ENCODE data around the gene FOXP1. TPM values are rescaled to one million over a fixed set of nuclear protein-coding genes. Genes with fewer than 3 reads are reported as not detected.

Gene FOXP1
- total and polyA plus RNA-seq, 7 experiments from 2014 or later: 104 to 537 (median 444) TPM

GRCh38 chr3:71585131-71585530, 1.6 kb upstream of the FOXP1 start:
- ChIA-PET POLR2A (interaction anchor here (0.7 to 1.8 kb wide), 3 partner anchors 43 to 1034 kb away, joined by 3 to 7 read pairs (median 3); no protein-coding TSS in a partner anchor), CTCF (interaction anchor here (0.6 to 4.6 kb wide), 4 partner anchors 143 to 1035 kb away, joined by 3 to 46 read pairs (median 3); no protein-coding TSS in a partner anchor)
- DNase-seq: peak in 6 of 9 donors; percentile 17 to 34 (median 27)
- no peaks in the 10 kb centered on the region for H3K9me3 ChIP-seq (ENCODE audit: control insufficient read depth in 2 of 3, low read length in 3 of 3)
- Mint-ChIP-seq H3K9me3 (peaks cover 0 to 3% (median 0%) of the 10 kb centered on the region in 11 donors), H3K27ac (peak overlapping the region; percentile 94 to 99 (median 98)), H3K36me3 (peaks cover 0 to 2% (median 0%) of the 10 kb centered on the region in 5 donors), H3K4me1 (peaks cover 12 to 32% (median 29%) of the 10 kb centered on the region in 7 donors), H3K27me3 (peaks cover 0 to 28% (median 0%) of the 10 kb centered on the region in 5 donors), H3K4me3 (peak overlapping the region; percentile 93 to 99 (median 98))
- peaks cover 7 to 16% of the 10 kb centered on the region in 2 donors for H3K4me1 ChIP-seq (ENCODE audit: control insufficient read depth in 2 of 2, insufficient read depth in 2 of 2, low read length in 2 of 2)
- H3K36me3 ChIP-seq (ENCODE audit: control insufficient read depth in 2 of 3, insufficient read depth in 3 of 3, low read length in 3 of 3): peaks cover 0 to 9% (median 0%) of the 10 kb centered on the region in 3 experiments
- H3K27me3 ChIP-seq (ENCODE audit: control insufficient read depth in 2 of 2, insufficient read depth in 2 of 2, low read length in 2 of 2): no peaks in the 10 kb centered on the region
- peak overlapping the region; percentile 85 for H3K27ac ChIP-seq (ENCODE audit: low read depth, low read length)
- intact Hi-C loops (cut with micrococcal nuclease): loop anchor here (1.0 to 10.0 kb wide), 9 partner anchors 138 to 1490 kb away; partner anchors contain the start of gene RYBP (in 2 of the 2)
- peak overlapping the region; percentile 73 for H3K4me3 ChIP-seq (ENCODE audit: low read length)
- no peak for ATAC-seq

- Histone ChIP-seq H3K4me3 (ENCODE audit: low read length) (peak overlapping the region; percentile 73), H3K27me3 (ENCODE audit: control insufficient read depth in 2 of 2, insufficient read depth in 2 of 2, low read length in 2 of 2) (no peaks in the 10 kb centered on the region), H3K9me3 (ENCODE audit: control insufficient read depth in 2 of 3, low read length in 3 of 3) (no peaks in the 10 kb centered on the region), H3K4me1 (ENCODE audit: control insufficient read depth in 2 of 2, insufficient read depth in 2 of 2, low read length in 2 of 2) (peaks cover 7 to 16% of the 10 kb centered on the region in 2 donors), H3K27ac (ENCODE audit: low read depth, low read length) (peak overlapping the region; percentile 85), H3K36me3 (ENCODE audit: control insufficient read depth in 2 of 3, insufficient read depth in 3 of 3, low read length in 3 of 3) (peaks cover 0 to 9% (median 0%) of the 10 kb centered on the region in 3 experiments)
- ChIA-PET POLR2A (interaction anchor here (0.6 to 1.8 kb wide), 4 partner anchors 11 to 98 kb away, joined by 3 to 7 read pairs (median 3); no protein-coding TSS in a partner anchor), CTCF (interaction anchor here (0.6 to 4.6 kb wide), 4 partner anchors 129 to 1035 kb away, joined by 3 to 46 read pairs (median 6); no protein-coding TSS in a partner anchor)
- H3K4me3 Mint-ChIP-seq: peak overlapping the region; percentile 93 to 99 (median 98)
- peak; percentile 17 to 54 (median 49) for DNase-seq
- peaks cover 12 to 38% (median 33%) of the 10 kb centered on the region in 7 donors for H3K4me1 Mint-ChIP-seq
- H3K27me3 Mint-ChIP-seq: peaks cover 0 to 34% (median 0%) of the 10 kb centered on the region in 5 donors
- peak; percentile 19 for ATAC-seq
- peak overlapping the region; percentile 94 to 99 (median 98) for H3K27ac Mint-ChIP-seq
- no peaks in the 10 kb centered on the region for H3K36me3 Mint-ChIP-seq
- H3K9me3 Mint-ChIP-seq: peaks cover 0 to 3% (median 0%) of the 10 kb centered on the region in 11 donors
- intact Hi-C loops (cut with micrococcal nuclease): loop anchor here (1.0 to 10.0 kb wide), 19 partner anchors 72 to 1490 kb away; partner anchors contain the start of genes RYBP (in 2 of the 2) and PPP4R2 (in 1 of the 2)
These were observed 975 bp upstream of the FOXP1 start for GRCh38 chr3:71584394-71585011.

GRCh38 chr3:71582612-71583565, 639 bp downstream of the FOXP1 start:
- peaks cover 12 to 50% (median 38%) of the 10 kb centered on the region in 7 donors for H3K4me1 Mint-ChIP-seq
- Histone ChIP-seq H3K4me3 (ENCODE audit: low read length) (peak overlapping the region; percentile 76), H3K4me1 (ENCODE audit: control insufficient read depth in 2 of 2, insufficient read depth in 2 of 2, low read length in 2 of 2) (peaks cover 7 to 16% of the 10 kb centered on the region in 2 donors), H3K27me3 (ENCODE audit: control insufficient read depth in 2 of 2, insufficient read depth in 2 of 2, low read length in 2 of 2) (no peaks in the 10 kb centered on the region), H3K27ac (ENCODE audit: low read depth, low read length) (peak overlapping the region; percentile 85), H3K9me3 (ENCODE audit: control insufficient read depth in 2 of 3, low read length in 3 of 3) (no peaks in the 10 kb centered on the region), H3K36me3 (ENCODE audit: control insufficient read depth in 2 of 3, insufficient read depth in 3 of 3, low read length in 3 of 3) (peaks cover 0 to 9% (median 0%) of the 10 kb centered on the region in 3 experiments)
- intact Hi-C loops (cut with micrococcal nuclease): loop anchor here (1.0 to 10.0 kb wide), 12 partner anchors 71 to 1488 kb away; partner anchors contain the start of genes RYBP (in 2 of the 2) and PPP4R2 (in 1 of the 2)
- ChIA-PET CTCF (interaction anchor here (0.5 to 1.4 kb wide), 3 partner anchors 122 to 572 kb away, joined by 3 to 4 read pairs (median 3); no protein-coding TSS in a partner anchor), POLR2A (interaction anchor here (1.0 to 2.2 kb wide), 11 partner anchors 9 to 522 kb away, joined by 3 to 6 read pairs (median 4); no protein-coding TSS in a partner anchor)
- DNase-seq (peak; percentile 47 to 78 (median 59)), ATAC-seq (peak; percentile 59)
- H3K27ac Mint-ChIP-seq: peak overlapping the region; percentile 90 to 99 (median 97)
- peaks cover 0 to 3% (median 0%) of the 10 kb centered on the region in 11 donors for H3K9me3 Mint-ChIP-seq
- H3K36me3 Mint-ChIP-seq: no peaks in the 10 kb centered on the region
- peak overlapping the region; percentile 92 to 99 (median 96) for H3K4me3 Mint-ChIP-seq
- peaks cover 0 to 40% (median 0%) of the 10 kb centered on the region in 5 donors for H3K27me3 Mint-ChIP-seq

GRCh38 chr3:71582036-71582611, 1.4 kb downstream of the FOXP1 start:
- peaks cover 0 to 9% (median 0%) of the 10 kb centered on the region in 3 experiments for H3K36me3 ChIP-seq (ENCODE audit: control insufficient read depth in 2 of 3, insufficient read depth in 3 of 3, low read length in 3 of 3)
- CTCF ChIA-PET: interaction anchor here (0.5 to 1.4 kb wide), 2 partner anchors 123 to 138 kb away, joined by 3 to 4 read pairs; no protein-coding TSS in a partner anchor
- no peak for ATAC-seq

GRCh38 chr3:71581457-71582035, 2.0 kb downstream of the FOXP1 start:
- H3K9me3 ChIP-seq (ENCODE audit: control insufficient read depth in 2 of 3, low read length in 3 of 3): no peaks in the 10 kb centered on the region
- intact Hi-C loops (cut with micrococcal nuclease): loop anchor here (1.0 to 10.0 kb wide), 10 partner anchors 69 to 1487 kb away; partner anchors contain the start of genes RYBP (in 2 of the 2) and PPP4R2 (in 1 of the 2)
- H3K36me3 ChIP-seq (ENCODE audit: control insufficient read depth in 2 of 3, insufficient read depth in 3 of 3, low read length in 3 of 3): peaks cover 0 to 9% (median 0%) of the 10 kb centered on the region in 3 experiments
- peaks cover 7 to 16% of the 10 kb centered on the region in 2 donors for H3K4me1 ChIP-seq (ENCODE audit: control insufficient read depth in 2 of 2, insufficient read depth in 2 of 2, low read length in 2 of 2)
- Mint-ChIP-seq H3K36me3 (peaks cover 0 to 3% (median 0%) of the 10 kb centered on the region in 5 donors), H3K27me3 (peaks cover 0 to 42% (median 0%) of the 10 kb centered on the region in 5 donors), H3K4me1 (peaks cover 12 to 57% (median 46%) of the 10 kb centered on the region in 7 donors), H3K9me3 (peaks cover 0 to 3% (median 0%) of the 10 kb centered on the region in 11 donors), H3K4me3 (peak overlapping the region; percentile 92 to 99 (median 95)), H3K27ac (peak overlapping the region; percentile 87 to 97 (median 94))
- DNase-seq (peak; percentile 26 to 53 (median 36)), ATAC-seq (no peak)
- H3K27me3 ChIP-seq (ENCODE audit: control insufficient read depth in 2 of 2, insufficient read depth in 2 of 2, low read length in 2 of 2): no peaks in the 10 kb centered on the region
- ChIA-PET CTCF (interaction anchor here (1.4 kb wide), 1 partner anchor 138 kb away, joined by 4 read pairs; no protein-coding TSS in a partner anchor), POLR2A (interaction anchor here (0.7 to 2.1 kb wide), 8 partner anchors 8 to 527 kb away, joined by 3 to 5 read pairs (median 4); no protein-coding TSS in a partner anchor)
- H3K27ac ChIP-seq (ENCODE audit: low read depth, low read length): peak overlapping the region; percentile 85
- peak overlapping the region; percentile 76 for H3K4me3 ChIP-seq (ENCODE audit: low read length)

More at GRCh38 chr3:71582036-71582611, 1.4 kb downstream of the FOXP1 start:
- intact Hi-C loops (cut with micrococcal nuclease): loop anchor here (1.0 to 10.0 kb wide), 10 partner anchors 70 to 1487 kb away; partner anchors contain the start of genes RYBP (in 2 of the 2) and PPP4R2 (in 1 of the 2)
- Mint-ChIP-seq H3K36me3 (peaks cover 0 to 2% (median 0%) of the 10 kb centered on the region in 5 donors), H3K27ac (peak overlapping the region; percentile 87 to 97 (median 94)), H3K4me1 (peaks cover 12 to 58% (median 45%) of the 10 kb centered on the region in 7 donors), H3K4me3 (peak overlapping the region; percentile 92 to 99 (median 95)), H3K9me3 (peaks cover 0 to 3% (median 0%) of the 10 kb centered on the region in 11 donors), H3K27me3 (peaks cover 0 to 42% (median 0%) of the 10 kb centered on the region in 5 donors)
- peak overlapping the region; percentile 85 for H3K27ac ChIP-seq (ENCODE audit: low read depth, low read length)
- H3K27me3 ChIP-seq (ENCODE audit: control insufficient read depth in 2 of 2, insufficient read depth in 2 of 2, low read length in 2 of 2): no peaks in the 10 kb centered on the region
- no peaks in the 10 kb centered on the region for H3K9me3 ChIP-seq (ENCODE audit: control insufficient read depth in 2 of 3, low read length in 3 of 3)
- peaks cover 7 to 16% of the 10 kb centered on the region in 2 donors for H3K4me1 ChIP-seq (ENCODE audit: control insufficient read depth in 2 of 2, insufficient read depth in 2 of 2, low read length in 2 of 2)
- H3K4me3 ChIP-seq (ENCODE audit: low read length): peak overlapping the region; percentile 76
- peak; percentile 15 to 54 (median 34) for DNase-seq
- POLR2A ChIA-PET: interaction anchor here (0.7 to 2.2 kb wide), 10 partner anchors 8 to 527 kb away, joined by 3 to 6 read pairs (median 4); no protein-coding TSS in a partner anchor

All from naive thymus-derived CD4-positive, alpha-beta T cell (primary cell).